GM12873 (cell line): ENCODE data around the gene LPAR5.

Experiments used
- TF ChIP-seq, protein P1 (sequence below): IDR thresholded peaks from 2 replicates; pipeline ENCODE4 v1.5.1; 2012; ENCODE audit warnings: low read depth, mild to moderate bottlenecking, moderate library complexity, low read length, control low read depth; ENCODE audit not compliant: insufficient read depth; ENCODE audit errors: missing control alignments

Gene LPAR5

DNA sequence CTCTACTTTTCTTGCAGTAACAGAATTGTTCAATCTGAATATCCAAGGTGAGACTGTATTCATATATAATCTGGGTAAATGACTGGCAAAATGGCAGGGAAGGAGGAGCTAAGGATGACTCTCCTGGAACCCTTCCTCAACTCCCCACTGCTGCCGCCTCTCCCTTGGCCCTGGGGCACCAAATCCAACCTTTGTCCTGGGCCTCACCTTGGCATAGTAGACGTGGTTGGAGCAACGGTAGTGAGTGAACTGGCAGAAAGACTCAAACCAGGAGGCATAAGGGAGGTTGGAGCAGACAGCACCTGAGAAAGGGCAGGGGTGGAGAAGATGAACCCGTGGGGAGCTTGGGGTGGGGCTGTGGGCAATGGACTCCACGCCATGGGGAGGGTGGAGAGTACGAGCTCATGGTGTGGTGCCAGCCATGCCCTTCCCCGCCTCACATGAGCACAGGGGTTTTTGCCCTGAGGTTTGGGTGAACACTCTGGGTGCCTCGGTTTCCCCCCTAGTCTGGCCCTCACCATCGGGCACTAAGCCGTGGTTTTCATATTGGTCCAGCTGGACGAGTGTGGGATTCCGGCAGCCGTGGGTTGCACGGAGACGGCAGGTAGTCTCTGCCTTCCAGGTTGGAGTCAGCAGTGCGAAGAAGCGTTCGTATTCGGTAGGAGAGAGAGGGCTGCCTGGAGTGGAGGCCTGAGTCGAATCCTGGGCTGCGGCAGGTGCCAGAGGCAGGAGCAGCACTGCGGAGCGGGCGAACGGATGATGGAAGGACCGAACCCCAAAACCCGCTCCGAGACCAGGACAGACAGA lies 10.7 kb upstream of the LPAR5 start:
- TF ChIP-seq, protein P1, sequence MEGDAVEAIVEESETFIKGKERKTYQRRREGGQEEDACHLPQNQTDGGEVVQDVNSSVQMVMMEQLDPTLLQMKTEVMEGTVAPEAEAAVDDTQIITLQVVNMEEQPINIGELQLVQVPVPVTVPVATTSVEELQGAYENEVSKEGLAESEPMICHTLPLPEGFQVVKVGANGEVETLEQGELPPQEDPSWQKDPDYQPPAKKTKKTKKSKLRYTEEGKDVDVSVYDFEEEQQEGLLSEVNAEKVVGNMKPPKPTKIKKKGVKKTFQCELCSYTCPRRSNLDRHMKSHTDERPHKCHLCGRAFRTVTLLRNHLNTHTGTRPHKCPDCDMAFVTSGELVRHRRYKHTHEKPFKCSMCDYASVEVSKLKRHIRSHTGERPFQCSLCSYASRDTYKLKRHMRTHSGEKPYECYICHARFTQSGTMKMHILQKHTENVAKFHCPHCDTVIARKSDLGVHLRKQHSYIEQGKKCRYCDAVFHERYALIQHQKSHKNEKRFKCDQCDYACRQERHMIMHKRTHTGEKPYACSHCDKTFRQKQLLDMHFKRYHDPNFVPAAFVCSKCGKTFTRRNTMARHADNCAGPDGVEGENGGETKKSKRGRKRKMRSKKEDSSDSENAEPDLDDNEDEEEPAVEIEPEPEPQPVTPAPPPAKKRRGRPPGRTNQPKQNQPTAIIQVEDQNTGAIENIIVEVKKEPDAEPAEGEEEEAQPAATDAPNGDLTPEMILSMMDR: no peak

DNA sequence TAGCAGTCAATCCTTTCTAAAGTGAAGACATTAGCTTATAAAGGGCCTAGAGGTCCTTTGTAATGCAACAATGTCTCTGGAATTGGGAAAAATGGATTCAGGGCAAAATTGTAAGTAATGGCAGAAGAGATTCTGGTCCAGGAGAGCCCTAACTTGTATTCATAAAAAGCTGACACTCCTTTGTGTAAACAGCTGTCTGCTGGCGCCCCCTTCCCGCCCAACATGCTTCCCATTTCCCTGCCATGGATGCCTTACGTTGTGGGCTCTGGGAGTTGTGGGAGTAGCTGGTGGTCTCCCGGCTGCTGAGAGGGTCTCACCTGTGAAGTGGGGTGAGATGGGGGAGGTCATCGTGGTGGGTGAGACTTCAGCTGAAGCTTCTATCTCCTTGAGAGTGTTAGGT lies 9.1 kb upstream of the LPAR5 start:
- TF ChIP-seq, protein P1: no peak

DNA sequence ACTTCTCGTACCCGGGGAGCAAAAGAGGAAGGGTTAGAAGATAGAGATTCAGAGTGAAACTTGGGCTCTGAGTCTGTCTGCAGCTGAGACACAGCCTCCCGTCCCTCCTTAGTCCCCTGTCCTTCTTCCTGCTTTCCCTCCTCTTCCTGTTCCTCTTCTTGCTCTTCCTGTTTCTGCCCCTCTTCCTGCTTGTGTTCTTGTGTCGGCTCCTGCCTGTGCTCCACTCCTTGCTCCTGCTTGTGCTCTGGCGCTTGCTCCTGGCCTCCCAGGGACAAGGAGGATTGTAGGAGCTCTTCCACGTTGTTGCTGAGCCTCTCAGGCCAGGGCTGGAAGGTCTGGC lies 8.5 kb upstream of the LPAR5 start:
- TF ChIP-seq, protein P1: no peak

DNA sequence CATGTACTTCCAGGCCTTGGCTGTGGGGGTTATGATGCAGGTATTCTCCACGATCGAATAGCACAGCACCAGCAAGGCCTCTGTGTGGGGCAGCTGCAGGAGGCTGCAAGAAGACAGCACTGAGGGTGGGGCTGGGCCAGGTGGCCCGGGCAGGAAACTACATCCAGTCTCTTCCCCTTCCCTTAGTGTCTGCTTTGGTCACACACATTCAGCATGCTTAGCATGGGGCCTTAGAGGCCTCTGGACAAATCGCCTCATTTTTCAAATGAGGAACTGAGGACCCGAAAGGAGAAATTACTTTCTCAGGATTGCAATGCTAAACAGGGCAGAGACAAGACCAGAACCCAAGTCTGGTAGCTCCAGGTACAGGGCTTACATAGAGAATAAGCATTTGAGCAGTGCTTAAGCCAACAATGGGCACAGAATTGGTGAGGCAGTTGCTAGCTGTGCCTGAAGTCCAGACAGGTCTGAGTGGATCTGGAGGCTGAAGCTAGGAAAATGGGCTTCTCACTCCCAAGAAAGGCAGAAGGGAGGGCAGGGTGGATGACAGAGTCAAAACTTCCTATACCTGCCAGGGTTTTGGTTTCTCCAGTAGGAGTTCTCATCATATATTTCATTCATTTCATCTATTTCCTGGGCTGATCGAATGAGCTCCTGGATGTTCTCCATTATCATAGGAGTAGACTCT lies 8.0 kb upstream of the LPAR5 start:
- TF ChIP-seq, protein P1: no peak

DNA sequence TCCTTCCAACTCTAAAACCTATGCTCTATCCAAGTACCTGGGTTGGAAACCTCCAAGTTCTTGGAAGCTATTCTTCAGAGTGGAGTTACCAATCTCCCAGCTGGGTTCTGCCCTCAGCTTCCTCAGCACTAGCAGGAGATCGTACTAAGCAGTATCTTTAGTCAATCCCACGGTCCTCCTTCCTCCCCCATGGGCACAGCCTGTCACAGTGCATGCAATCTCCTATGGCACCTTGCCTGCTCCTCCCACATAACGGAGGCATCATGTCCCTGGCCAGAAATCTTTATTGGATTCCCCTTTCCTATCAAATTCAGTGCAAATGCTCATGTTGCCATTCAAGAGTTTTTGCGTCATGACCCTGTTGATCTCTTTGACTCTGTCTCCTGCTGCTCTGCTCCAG lies 5.4 kb upstream of the LPAR5 start:
- TF ChIP-seq, protein P1: no peak

DNA sequence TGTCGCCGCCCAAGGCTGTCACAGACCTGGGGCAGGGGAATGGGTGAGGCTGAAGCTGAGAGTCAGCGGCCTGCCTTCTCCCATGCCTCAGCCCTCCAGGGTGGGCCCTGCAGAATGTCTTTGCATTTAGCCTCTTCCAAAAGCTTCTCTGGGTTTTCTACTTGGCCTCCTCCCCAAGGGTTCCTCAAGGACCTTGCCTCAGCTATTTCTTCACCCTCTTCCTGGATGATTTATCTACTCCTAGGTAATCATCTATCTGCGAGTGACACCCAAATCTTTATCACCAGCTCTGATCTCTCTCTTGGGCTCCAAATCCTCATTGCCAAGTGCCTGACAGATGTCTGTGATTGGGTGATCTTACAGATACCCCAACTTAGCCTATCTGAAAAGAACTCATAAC lies 4.7 kb upstream of the LPAR5 start:
- TF ChIP-seq, protein P1: no peak

DNA sequence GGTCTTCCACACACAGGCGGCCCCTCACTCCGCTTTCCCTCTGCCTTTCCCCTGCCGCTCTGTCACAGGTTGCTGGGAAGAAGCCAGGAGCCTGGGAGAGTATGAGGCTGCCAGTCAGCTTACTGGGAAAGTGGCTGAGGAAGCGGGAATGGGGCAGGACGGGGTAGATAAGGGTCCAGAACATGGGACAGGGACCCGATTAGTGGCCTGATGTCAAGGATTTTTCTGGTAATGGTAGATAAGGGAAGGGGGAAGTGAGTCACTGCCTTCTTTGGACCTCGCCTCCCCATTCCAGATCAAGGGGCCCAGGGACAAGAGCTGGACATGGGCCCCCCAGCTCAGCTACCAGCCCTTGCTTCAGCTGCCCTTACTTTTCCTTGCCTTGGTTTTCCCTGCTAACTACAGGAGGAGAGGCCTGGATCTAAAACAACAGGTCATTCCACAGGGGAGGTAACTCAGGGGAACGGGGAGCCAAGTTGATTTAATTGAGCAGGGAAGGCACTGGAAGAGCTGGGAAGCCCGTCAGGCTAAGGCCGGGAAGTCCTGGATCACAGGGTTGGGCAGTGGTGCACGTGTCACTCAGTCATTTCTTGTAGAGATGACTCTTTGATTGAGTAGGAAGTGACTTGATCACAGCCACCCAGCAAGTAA lies 3.5 kb upstream of the LPAR5 start:
- TF ChIP-seq, protein P1: no peak
